ENCODE measurements around the gene NDUFB6.

DNA sequence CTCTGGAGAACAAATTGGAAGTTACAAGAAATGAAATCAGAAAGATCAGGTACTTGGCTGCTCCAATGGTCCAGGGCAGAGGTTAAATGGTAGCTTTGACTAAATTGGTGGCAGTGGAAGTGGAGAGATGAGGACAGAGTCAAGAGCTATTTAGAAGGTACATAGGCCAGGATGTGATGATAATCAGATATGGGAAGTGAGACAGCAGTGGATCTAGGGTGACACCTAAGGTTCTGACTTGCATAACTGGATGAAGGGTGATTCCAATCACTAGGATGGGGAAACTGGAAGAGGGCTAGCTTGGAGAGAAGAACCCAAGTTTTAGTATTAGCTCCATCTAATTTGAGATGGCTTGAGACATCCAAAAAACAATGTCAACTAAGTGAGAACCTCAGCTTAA lies 24.0 kb upstream of the NDUFB6 start:
- TF ChIP-seq, protein P1, sequence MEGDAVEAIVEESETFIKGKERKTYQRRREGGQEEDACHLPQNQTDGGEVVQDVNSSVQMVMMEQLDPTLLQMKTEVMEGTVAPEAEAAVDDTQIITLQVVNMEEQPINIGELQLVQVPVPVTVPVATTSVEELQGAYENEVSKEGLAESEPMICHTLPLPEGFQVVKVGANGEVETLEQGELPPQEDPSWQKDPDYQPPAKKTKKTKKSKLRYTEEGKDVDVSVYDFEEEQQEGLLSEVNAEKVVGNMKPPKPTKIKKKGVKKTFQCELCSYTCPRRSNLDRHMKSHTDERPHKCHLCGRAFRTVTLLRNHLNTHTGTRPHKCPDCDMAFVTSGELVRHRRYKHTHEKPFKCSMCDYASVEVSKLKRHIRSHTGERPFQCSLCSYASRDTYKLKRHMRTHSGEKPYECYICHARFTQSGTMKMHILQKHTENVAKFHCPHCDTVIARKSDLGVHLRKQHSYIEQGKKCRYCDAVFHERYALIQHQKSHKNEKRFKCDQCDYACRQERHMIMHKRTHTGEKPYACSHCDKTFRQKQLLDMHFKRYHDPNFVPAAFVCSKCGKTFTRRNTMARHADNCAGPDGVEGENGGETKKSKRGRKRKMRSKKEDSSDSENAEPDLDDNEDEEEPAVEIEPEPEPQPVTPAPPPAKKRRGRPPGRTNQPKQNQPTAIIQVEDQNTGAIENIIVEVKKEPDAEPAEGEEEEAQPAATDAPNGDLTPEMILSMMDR (conservative IDR thresholded peaks at IDR 0.05; ENCODE audit: low read depth, low read length): no peak
- TF ChIP-seq POLR2A (IDR thresholded peaks at IDR 0.05; ENCODE audit: low read depth, low read length) (no peak), MAFK (IDR thresholded peaks at IDR 0.05; ENCODE audit: low read depth, low read length) (no peak), RAD21 (IDR thresholded peaks at IDR 0.05; ENCODE audit: low read length) (no peak), BHLHE40 (IDR thresholded peaks at IDR 0.05; ENCODE audit: low read depth, low read length) (no peak), RCOR1 (IDR thresholded peaks at IDR 0.05; ENCODE audit: insufficient replicate concordance, low read length) (no peak), CEBPB (IDR thresholded peaks at IDR 0.05; ENCODE audit: low read depth, low read length) (no peak), MXI1 (IDR thresholded peaks at IDR 0.05; ENCODE audit: borderline replicate concordance, low read depth, low read length) (no peak), RFX5 (IDR thresholded peaks at IDR 0.05; ENCODE audit: low read depth, low read length) (no peak), SMC3 (IDR thresholded peaks at IDR 0.05; ENCODE audit: low read depth, low read length) (no peak), FOS (IDR thresholded peaks at IDR 0.05; ENCODE audit: low read depth, low read length) (no peak), MAZ (IDR thresholded peaks at IDR 0.05; ENCODE audit: borderline replicate concordance, low read depth, low read length) (no peak)
- TF ChIP-seq, protein P2, sequence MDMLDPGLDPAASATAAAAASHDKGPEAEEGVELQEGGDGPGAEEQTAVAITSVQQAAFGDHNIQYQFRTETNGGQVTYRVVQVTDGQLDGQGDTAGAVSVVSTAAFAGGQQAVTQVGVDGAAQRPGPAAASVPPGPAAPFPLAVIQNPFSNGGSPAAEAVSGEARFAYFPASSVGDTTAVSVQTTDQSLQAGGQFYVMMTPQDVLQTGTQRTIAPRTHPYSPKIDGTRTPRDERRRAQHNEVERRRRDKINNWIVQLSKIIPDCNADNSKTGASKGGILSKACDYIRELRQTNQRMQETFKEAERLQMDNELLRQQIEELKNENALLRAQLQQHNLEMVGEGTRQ (IDR thresholded peaks at IDR 0.05; ENCODE audit: low read depth, low read length): no peak
- TF ChIP-seq, protein P3, sequence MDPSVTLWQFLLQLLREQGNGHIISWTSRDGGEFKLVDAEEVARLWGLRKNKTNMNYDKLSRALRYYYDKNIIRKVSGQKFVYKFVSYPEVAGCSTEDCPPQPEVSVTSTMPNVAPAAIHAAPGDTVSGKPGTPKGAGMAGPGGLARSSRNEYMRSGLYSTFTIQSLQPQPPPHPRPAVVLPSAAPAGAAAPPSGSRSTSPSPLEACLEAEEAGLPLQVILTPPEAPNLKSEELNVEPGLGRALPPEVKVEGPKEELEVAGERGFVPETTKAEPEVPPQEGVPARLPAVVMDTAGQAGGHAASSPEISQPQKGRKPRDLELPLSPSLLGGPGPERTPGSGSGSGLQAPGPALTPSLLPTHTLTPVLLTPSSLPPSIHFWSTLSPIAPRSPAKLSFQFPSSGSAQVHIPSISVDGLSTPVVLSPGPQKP (IDR thresholded peaks at IDR 0.05; ENCODE audit: borderline replicate concordance, low read depth, low read length): no peak

Measured in IMR-90 (cell line).